Measurements from ENCODE around the gene DGKI. TPM values are rescaled to one million over a fixed set of nuclear protein-coding genes. Genes with fewer than 3 reads are reported as not detected.

Gene DGKI
- total and polyA plus RNA-seq, 7 donors = under 0.01 to 0.56 (median 0.44) TPM; not detected in 2

DNA sequence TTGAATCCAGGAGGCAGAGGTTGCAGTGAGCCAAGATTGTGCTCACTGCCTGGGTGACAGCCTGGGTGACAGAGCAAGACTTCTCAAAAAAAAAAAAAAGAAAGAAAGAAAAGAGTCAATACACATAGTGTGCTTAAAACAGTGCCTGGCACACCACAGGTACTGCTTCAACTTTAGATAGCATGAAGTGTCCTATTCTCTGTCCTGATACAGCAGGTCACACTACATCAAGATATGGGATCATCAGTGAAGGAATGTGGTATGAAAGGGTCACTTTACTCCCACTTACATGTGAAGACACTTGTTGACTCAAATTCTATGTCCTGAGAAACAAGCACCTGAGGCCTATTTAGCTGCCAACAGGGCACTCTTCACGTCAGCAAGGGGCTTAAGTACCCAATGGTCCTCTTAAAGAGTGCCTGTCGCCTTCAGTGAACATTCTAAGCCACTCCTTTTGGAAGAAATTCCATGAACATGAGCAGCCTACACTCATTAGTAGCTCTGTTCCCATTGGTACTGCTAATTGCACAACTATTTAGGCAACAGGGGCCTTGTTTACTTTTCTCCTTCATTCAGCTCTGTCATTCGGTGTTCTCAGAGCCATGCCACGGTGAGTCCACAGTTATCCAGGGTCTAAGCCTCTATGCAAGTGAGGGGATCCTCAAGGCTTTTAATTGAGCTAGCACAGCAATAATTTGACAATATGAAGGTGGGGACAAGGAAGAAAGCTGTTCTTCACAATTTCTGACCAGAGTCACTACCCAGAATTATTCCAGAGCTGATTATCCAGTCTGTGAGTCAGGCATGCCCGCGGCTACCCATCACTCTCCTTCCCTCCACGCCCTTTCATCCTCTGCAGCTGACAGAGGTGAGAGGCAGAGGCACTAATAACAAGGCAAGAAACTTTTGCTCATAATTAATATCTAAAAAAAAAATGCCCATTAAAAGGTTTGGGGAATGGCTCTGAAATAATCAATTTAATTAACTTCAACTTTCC is 446.6 kb downstream of the DGKI start:
- H3K36me3 ChIP-seq (ENCODE audit: insufficient read depth in 1 of 2, low read depth in 1 of 2) = no peaks in the 10 kb centered on the region
- DNase-seq (no peak), ATAC-seq (no peak)
- H3K4me3 ChIP-seq = no peak overlapping the region
- no peak overlapping the region for H3K27ac ChIP-seq
- TF ChIP-seq, protein P1, sequence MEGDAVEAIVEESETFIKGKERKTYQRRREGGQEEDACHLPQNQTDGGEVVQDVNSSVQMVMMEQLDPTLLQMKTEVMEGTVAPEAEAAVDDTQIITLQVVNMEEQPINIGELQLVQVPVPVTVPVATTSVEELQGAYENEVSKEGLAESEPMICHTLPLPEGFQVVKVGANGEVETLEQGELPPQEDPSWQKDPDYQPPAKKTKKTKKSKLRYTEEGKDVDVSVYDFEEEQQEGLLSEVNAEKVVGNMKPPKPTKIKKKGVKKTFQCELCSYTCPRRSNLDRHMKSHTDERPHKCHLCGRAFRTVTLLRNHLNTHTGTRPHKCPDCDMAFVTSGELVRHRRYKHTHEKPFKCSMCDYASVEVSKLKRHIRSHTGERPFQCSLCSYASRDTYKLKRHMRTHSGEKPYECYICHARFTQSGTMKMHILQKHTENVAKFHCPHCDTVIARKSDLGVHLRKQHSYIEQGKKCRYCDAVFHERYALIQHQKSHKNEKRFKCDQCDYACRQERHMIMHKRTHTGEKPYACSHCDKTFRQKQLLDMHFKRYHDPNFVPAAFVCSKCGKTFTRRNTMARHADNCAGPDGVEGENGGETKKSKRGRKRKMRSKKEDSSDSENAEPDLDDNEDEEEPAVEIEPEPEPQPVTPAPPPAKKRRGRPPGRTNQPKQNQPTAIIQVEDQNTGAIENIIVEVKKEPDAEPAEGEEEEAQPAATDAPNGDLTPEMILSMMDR (IDR thresholded peaks at IDR 0.05) = no peak
- no peaks in the 10 kb centered on the region for H3K4me1 ChIP-seq
- no peaks in the 10 kb centered on the region for H3K9me3 ChIP-seq
- intact Hi-C loops (cut with DNase I) = no loop called here
- H3K27me3 ChIP-seq (ENCODE audit: insufficient read depth in 3 of 3, low read length in 2 of 3) = no peaks in the 10 kb centered on the region
- WGBS, 3 donors = 74 to 75% (median 75%) methylated on average over 7 of the region's 7 CpGs

DNA sequence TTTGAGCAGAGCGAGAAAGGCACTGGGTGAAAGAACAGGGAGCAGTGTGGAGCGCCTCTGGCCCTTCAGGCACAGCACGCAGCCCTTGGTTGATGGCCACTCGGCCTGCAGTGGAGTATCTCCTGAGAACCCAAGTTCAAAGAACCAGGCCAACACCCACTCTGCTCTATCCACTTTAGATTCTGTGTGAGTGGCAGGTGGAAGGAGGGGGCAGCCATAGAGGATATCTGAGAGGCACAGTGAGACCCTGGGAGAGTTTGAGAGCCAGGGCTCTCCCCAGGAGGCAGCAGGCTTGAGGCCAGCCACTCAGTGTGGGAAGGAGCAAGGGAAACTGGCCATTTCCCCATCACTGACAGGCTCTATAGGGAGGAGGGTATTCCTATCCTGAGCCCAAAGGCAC is 450.7 kb downstream of the DGKI start:
- no peaks in the 10 kb centered on the region for H3K9me3 ChIP-seq
- no peaks in the 10 kb centered on the region for H3K36me3 ChIP-seq (ENCODE audit: insufficient read depth in 1 of 2, low read depth in 1 of 2)
- H3K27me3 ChIP-seq (ENCODE audit: insufficient read depth in 3 of 3, low read length in 2 of 3) = no peaks in the 10 kb centered on the region
- H3K27ac ChIP-seq = no peak overlapping the region
- TF ChIP-seq, protein P1 (IDR thresholded peaks at IDR 0.05) = no peak
- H3K4me1 ChIP-seq = no peaks in the 10 kb centered on the region
- H3K4me3 ChIP-seq = no peak overlapping the region
- intact Hi-C loops (cut with DNase I) = no loop called here
- DNase-seq (no peak), ATAC-seq (no peak)
- 83 to 94% (median 93%) methylated on average over 4 of the region's 4 CpGs for WGBS, 3 donors

DNA sequence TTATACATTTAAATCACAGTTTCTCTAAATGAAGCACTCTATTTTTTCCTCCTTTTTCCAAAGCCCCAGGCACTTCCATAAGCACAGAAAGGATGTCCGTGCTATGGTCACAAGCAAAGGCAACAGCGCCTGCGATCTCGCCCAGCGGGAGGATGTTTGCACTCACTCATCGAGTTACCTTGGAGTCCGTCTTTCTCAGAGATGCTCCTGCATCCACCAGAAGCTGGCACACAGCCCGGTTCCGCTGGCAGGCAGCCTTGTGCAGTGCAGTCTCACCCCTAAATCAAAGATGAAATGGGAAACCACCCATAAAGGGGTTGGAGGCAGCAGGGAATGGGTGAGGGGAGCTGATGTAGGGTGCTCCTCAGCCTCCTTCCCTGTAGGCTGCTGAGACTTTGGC is 451.4 kb downstream of the DGKI start:
- 72 to 73% (median 72%) methylated on average over 9 of the region's 9 CpGs for WGBS, 3 donors
- Histone ChIP-seq H3K4me3 (no peak overlapping the region), H3K27me3 (ENCODE audit: insufficient read depth in 3 of 3, low read length in 2 of 3) (no peaks in the 10 kb centered on the region), H3K27ac (no peak overlapping the region), H3K9me3 (no peaks in the 10 kb centered on the region), H3K36me3 (ENCODE audit: insufficient read depth in 1 of 2, low read depth in 1 of 2) (no peaks in the 10 kb centered on the region), H3K4me1 (no peaks in the 10 kb centered on the region)
- ATAC-seq (no peak), DNase-seq (no peak)
- intact Hi-C loops (cut with DNase I) = no loop called here
- TF ChIP-seq, protein P1 (IDR thresholded peaks at IDR 0.05) = no peak

DNA sequence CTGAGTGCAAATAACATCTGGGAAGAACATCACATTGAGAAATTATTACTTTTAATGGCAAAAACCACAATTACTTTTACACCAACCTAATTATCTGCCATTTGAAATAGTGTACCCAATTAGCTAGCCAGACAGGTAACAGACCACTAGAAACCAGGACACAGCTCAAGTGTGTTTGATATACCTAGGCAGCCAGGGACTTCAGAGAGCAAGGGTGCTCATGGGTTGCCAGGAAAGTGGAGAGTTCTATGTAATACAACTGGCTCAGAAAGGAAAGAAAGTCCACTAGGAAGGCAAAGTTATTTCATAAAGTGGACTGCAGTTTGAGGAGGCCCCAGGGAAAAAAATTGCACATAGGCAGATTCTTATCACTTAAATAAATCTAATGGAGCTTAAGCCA is 453.2 kb downstream of the DGKI start:
- no peak overlapping the region for H3K27ac ChIP-seq
- no peaks in the 10 kb centered on the region for H3K36me3 ChIP-seq (ENCODE audit: insufficient read depth in 1 of 2, low read depth in 1 of 2)
- no peaks in the 10 kb centered on the region for H3K27me3 ChIP-seq (ENCODE audit: insufficient read depth in 3 of 3, low read length in 2 of 3)
- no peak overlapping the region for H3K4me3 ChIP-seq
- TF ChIP-seq, protein P1 (IDR thresholded peaks at IDR 0.05) = no peak
- no peaks in the 10 kb centered on the region for H3K4me1 ChIP-seq
- intact Hi-C loops (cut with DNase I) = no loop called here
- DNase-seq = no peak
- no peak for ATAC-seq
- H3K9me3 ChIP-seq = no peaks in the 10 kb centered on the region
